Right hindlimb (tissue), 1 donor: ENCODE measurements around the gene UEVLD.
"Not testable (repeated sequence)": the region's sequence is repeated elsewhere in the genome, so short reads cannot be mapped to it uniquely, and the experiment has no call there.

ENCODE experiments used
- DNase-seq: peaks from one replicate; pipeline ENCODE4 v3.0.0-alpha.2; 2018

UEVLD gene

GRCh38 chr11:18588297-18589252 is at the start of gene UEVLD:
TSS of gene UEVLD (minus strand) at chr11:18588734. CDS start at chr11:18588654, 80 bp downstream.
- peak; percentile 95 for DNase-seq

- DNase-seq = peak; percentile 100
These were observed 45.9 kb upstream of the UEVLD start, which contains the start of gene SPTY2D1 for GRCh38 chr11:18634140-18635032. TSS of gene SPTY2D1 (minus strand) at chr11:18634342. CDS start at chr11:18634257, 85 bp downstream.

GRCh38 chr11:18633256-18634139 is 45.0 kb upstream of the UEVLD start:
- DNase-seq = no peak

- no peak for DNase-seq
These were observed 44.3 kb upstream of the UEVLD start for GRCh38 chr11:18632841-18633240.

- DNase-seq = no peak
These were observed 35.6 kb upstream of the UEVLD start for GRCh38 chr11:18624161-18624560.

- DNase-seq = no peak
These were observed 35.2 kb upstream of the UEVLD start for GRCh38 chr11:18623707-18624106.

- no peak for DNase-seq
These were observed 29.9 kb upstream of the UEVLD start for GRCh38 chr11:18618342-18619025.

GRCh38 chr11:18617688-18618341 is 29.3 kb upstream of the UEVLD start:
- DNase-seq = no peak

- DNase-seq = no peak
These were observed 27.3 kb upstream of the UEVLD start for GRCh38 chr11:18615628-18616392.

GRCh38 chr11:18614667-18615066 is 26.1 kb upstream of the UEVLD start:
- DNase-seq = no peak

- no peak for DNase-seq
These were observed 23.9 kb upstream of the UEVLD start for GRCh38 chr11:18612394-18612793.

GRCh38 chr11:18611196-18611595 is 22.7 kb upstream of the UEVLD start:
- no peak for DNase-seq

- no peak for DNase-seq
These were observed 19.8 kb upstream of the UEVLD start for GRCh38 chr11:18608376-18608775.

GRCh38 chr11:18600915-18601569 is 12.5 kb upstream of the UEVLD start:
- DNase-seq = no peak

GRCh38 chr11:18599739-18600230 is 11.3 kb upstream of the UEVLD start, which contains the start of gene MISFA:
TSS of gene MISFA (plus strand) at chr11:18599789. CDS start at chr11:18599929, 140 bp downstream.
- DNase-seq = no peak

- no peak for DNase-seq
These were observed 6.6 kb upstream of the UEVLD start for GRCh38 chr11:18594999-18595749.

GRCh38 chr11:18594088-18594487 is 5.6 kb upstream of the UEVLD start:
- DNase-seq = not testable (repeated sequence)

GRCh38 chr11:18590571-18590970 is 2.0 kb upstream of the UEVLD start:
- DNase-seq = no peak

GRCh38 chr11:18581825-18582224 is 6.7 kb downstream of the UEVLD start:
- DNase-seq = no peak
